Ishikawa (cell line): ENCODE results near the gene TSC1.

Experiments used
- CEBPB ChIP-seq: IDR thresholded peaks from 2 replicates; pipeline ENCODE4 v1.6.1; 2012
- CREB1 ChIP-seq: IDR thresholded peaks from 2 replicates; pipeline ENCODE4 v1.6.1; 2012; ENCODE audit warnings: low read depth
- EGR1 ChIP-seq: IDR thresholded peaks from 2 replicates; pipeline ENCODE4 v1.6.1; 2012
- EP300 ChIP-seq: IDR thresholded peaks from 2 replicates; pipeline ENCODE4 v1.6.1; 2012; ENCODE audit warnings: borderline replicate concordance
- FOXM1 ChIP-seq: IDR thresholded peaks from 2 replicates; pipeline ENCODE4 v1.6.1; 2012; ENCODE audit warnings: low read depth, borderline replicate concordance
- MAX ChIP-seq: IDR thresholded peaks from 2 replicates; pipeline ENCODE4 v1.6.1; 2012
- NFIC ChIP-seq: IDR thresholded peaks from 2 replicates; pipeline ENCODE4 v1.6.1; 2012
- RAD21 ChIP-seq: IDR thresholded peaks from 2 replicates; pipeline ENCODE4 v1.6.1; 2012; ENCODE audit warnings: low read depth
- REST ChIP-seq: IDR thresholded peaks from 2 replicates; pipeline ENCODE4 v1.6.1; 2012; ENCODE audit warnings: low read depth, mild to moderate bottlenecking
- TAF1 ChIP-seq: IDR thresholded peaks from 2 replicates; pipeline ENCODE4 v1.6.1; 2012; ENCODE audit warnings: low read depth, mild to moderate bottlenecking
- TCF12 ChIP-seq: IDR thresholded peaks from 2 replicates; pipeline ENCODE4 v1.6.1; 2012; ENCODE audit warnings: low read depth
- TEAD4 ChIP-seq: IDR thresholded peaks from 2 replicates; pipeline ENCODE4 v1.6.1; 2012
- USF1 ChIP-seq: IDR thresholded peaks from 2 replicates; pipeline ENCODE4 v1.6.1; 2012
- YY1 ChIP-seq: IDR thresholded peaks from 2 replicates; pipeline ENCODE4 v1.6.1; 2012; ENCODE audit warnings: low read depth
- ZBTB7A ChIP-seq: IDR thresholded peaks from 2 replicates; pipeline ENCODE4 v1.6.1; 2012; ENCODE audit warnings: low read depth

The TSC1 gene

GRCh38 chr9:132986114-132986513 lies 41.7 kb upstream of the TSC1 start:
- TF ChIP-seq NFIC (no peak), MAX (no peak), USF1 (no peak), TCF12 (no peak), CREB1 (no peak), EGR1 (no peak), ZBTB7A (no peak), EP300 (no peak), REST (no peak), TAF1 (no peak), CEBPB (no peak), FOXM1 (no peak), YY1 (no peak), RAD21 (no peak), TEAD4 (no peak)

- no peak for TF ChIP-seq EP300
- TF ChIP-seq TCF12, result no peak
- no peak for TF ChIP-seq TEAD4
- no peak for TF ChIP-seq CREB1
- TF ChIP-seq NFIC, result no peak
- no peak for TF ChIP-seq FOXM1
Measured at GRCh38 chr9:132985489-132985888, 41.1 kb upstream of the TSC1 start.

- TF ChIP-seq TEAD4 (no peak), CREB1 (no peak), MAX (no peak), RAD21 (no peak), TCF12 (no peak), FOXM1 (no peak), NFIC (no peak), EGR1 (no peak), EP300 (no peak), REST (no peak), TAF1 (no peak), USF1 (no peak), ZBTB7A (no peak), YY1 (no peak)
Measured at GRCh38 chr9:132985071-132985350, 40.6 kb upstream of the TSC1 start.

- TF ChIP-seq REST (no peak), TEAD4 (no peak), TAF1 (no peak), YY1 (no peak), EP300 (no peak), MAX (no peak), FOXM1 (no peak), CEBPB (no peak), ZBTB7A (no peak), EGR1 (no peak), TCF12 (no peak), RAD21 (no peak), USF1 (no peak), NFIC (no peak), CREB1 (no peak)
Measured at GRCh38 chr9:132984202-132985070, 40.0 kb upstream of the TSC1 start.
